Fibroblast of skin of right biceps (primary cell): ENCODE measurements around the gene IFFO2.

Experiments
- DNase-seq: peaks from one replicate; pipeline ENCODE4 v3.0.0-alpha.2; 2013

Gene IFFO2

GRCh38 chr1:18970762-18971161, 14.3 kb upstream of the IFFO2 start:
- DNase-seq, result peak; percentile 53

- no peak for DNase-seq
Observed at GRCh38 chr1:18970358-18970757, 13.9 kb upstream of the IFFO2 start.

GRCh38 chr1:18967066-18967690, 10.7 kb upstream of the IFFO2 start:
- DNase-seq, result no peak

GRCh38 chr1:18965206-18966173, 9.0 kb upstream of the IFFO2 start:
- peak; percentile 92 for DNase-seq

- DNase-seq, result no peak
Observed at GRCh38 chr1:18963968-18964367, 7.5 kb upstream of the IFFO2 start.

GRCh38 chr1:18962855-18963737, 6.6 kb upstream of the IFFO2 start:
- no peak for DNase-seq

- no peak for DNase-seq
Observed at GRCh38 chr1:18962121-18962721, 5.7 kb upstream of the IFFO2 start.

- no peak for DNase-seq
Observed at GRCh38 chr1:18960821-18961220, 4.3 kb upstream of the IFFO2 start.

GRCh38 chr1:18960409-18960808, 3.9 kb upstream of the IFFO2 start:
- DNase-seq, result no peak

- no peak for DNase-seq
Observed at GRCh38 chr1:18959591-18959990, 3.1 kb upstream of the IFFO2 start.

GRCh38 chr1:18957532-18958300, 1.2 kb upstream of the IFFO2 start:
- DNase-seq, result no peak

- DNase-seq, result no peak
Observed at GRCh38 chr1:18957136-18957521, 653 bp upstream of the IFFO2 start.

- no peak for DNase-seq
Observed at GRCh38 chr1:18955441-18956192, 859 bp downstream of the IFFO2 start.

- no peak for DNase-seq
Observed at GRCh38 chr1:18955131-18955440, 1.4 kb downstream of the IFFO2 start.

GRCh38 chr1:18954270-18955071, 2.0 kb downstream of the IFFO2 start:
- DNase-seq, result no peak

- no peak for DNase-seq
Observed at GRCh38 chr1:18953731-18954231, 2.7 kb downstream of the IFFO2 start.

- DNase-seq, result no peak
Observed at GRCh38 chr1:18951818-18952391, 4.6 kb downstream of the IFFO2 start.

- no peak for DNase-seq
Observed at GRCh38 chr1:18951416-18951815, 5.1 kb downstream of the IFFO2 start.

GRCh38 chr1:18950401-18951026, 6.0 kb downstream of the IFFO2 start:
- peak; percentile 63 for DNase-seq
